ENCODE measurements around the gene BDNF. TPM values are rescaled to one million over a fixed set of nuclear protein-coding genes. Genes with fewer than 3 reads are reported as not detected.

Gene BDNF
- total RNA-seq, 4 donors from 2014 or later = 0.16 to 1.2 (median 0.45) TPM

DNA sequence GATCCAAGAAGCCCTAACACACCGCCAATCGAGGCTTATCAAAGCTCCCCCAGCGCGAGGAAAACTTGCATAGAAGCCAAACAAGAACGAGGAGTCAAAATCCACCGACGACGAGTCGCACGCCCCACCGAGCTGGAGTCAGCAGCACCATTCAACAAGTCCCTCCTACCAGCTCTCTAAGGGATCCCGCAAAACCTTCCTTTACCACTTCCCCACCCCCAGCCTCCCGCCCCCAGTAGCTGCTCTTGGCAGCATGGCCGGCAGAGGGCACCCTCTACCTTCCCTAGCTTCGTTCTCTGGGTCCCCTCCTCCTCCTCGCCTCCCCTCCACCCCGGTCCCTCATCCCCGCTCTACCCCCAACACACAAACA, 1.4 kb downstream of the BDNF start:
- ATAC-seq (ENCODE audit: low FRiP score) = peak; percentile 93
- no peak for DNase-seq (ENCODE audit: low spot score)
- TF ChIP-seq, protein P1, sequence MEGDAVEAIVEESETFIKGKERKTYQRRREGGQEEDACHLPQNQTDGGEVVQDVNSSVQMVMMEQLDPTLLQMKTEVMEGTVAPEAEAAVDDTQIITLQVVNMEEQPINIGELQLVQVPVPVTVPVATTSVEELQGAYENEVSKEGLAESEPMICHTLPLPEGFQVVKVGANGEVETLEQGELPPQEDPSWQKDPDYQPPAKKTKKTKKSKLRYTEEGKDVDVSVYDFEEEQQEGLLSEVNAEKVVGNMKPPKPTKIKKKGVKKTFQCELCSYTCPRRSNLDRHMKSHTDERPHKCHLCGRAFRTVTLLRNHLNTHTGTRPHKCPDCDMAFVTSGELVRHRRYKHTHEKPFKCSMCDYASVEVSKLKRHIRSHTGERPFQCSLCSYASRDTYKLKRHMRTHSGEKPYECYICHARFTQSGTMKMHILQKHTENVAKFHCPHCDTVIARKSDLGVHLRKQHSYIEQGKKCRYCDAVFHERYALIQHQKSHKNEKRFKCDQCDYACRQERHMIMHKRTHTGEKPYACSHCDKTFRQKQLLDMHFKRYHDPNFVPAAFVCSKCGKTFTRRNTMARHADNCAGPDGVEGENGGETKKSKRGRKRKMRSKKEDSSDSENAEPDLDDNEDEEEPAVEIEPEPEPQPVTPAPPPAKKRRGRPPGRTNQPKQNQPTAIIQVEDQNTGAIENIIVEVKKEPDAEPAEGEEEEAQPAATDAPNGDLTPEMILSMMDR (IDR thresholded peaks at IDR 0.05) = no peak

DNA sequence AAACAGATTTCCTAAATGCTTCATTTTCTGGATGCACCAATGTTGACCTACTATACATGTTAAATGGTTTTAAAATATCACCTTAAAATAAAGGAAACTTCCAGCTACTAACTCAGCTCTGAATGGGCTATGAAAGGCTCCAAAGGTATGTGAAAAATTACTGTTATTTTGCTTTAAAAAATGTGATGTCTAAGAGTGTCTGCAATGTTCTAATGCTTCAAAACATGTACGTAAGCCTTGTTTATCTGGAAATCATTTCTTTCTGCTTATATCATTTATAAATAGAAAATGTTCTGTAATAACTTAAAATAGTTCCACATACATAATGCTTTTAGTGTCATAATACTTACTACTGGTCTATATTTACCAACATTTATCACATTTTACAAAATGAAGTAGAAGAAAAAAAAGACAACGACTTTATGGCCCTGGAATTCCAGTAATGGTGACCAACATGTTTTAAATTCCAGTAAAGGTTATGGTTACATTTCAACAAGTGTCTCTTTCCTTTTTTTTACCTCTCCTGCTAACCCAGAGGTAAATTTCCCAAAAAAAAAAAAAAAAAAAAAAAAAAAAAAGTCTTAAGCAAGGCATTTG, 2.5 kb downstream of the BDNF start:
- TF ChIP-seq, protein P1 (IDR thresholded peaks at IDR 0.05) = no peak
- DNase-seq (ENCODE audit: low spot score) (no peak), ATAC-seq (ENCODE audit: low FRiP score) (no peak)

DNA sequence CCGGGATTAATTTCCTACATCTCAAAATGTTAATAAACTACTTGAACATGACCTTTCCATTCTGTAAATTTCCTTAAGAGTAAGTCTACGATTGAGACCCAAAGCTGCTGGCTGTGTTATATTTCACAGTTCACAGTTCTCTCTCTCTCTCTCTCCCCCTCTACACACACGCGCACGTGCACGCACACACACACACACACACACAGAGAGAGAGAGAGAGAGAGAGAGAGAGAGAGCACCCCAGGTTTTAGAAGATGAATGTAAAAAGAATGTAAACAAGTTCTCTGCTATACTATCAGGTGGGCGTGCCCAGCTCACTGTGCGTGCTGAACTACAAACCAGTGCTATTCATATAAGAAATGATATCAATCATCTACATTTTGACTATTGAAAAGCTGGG, 3.3 kb downstream of the BDNF start:
- ATAC-seq (ENCODE audit: low FRiP score) (no peak), DNase-seq (ENCODE audit: low spot score) (no peak)
- TF ChIP-seq, protein P1 (IDR thresholded peaks at IDR 0.05) = no peak

DNA sequence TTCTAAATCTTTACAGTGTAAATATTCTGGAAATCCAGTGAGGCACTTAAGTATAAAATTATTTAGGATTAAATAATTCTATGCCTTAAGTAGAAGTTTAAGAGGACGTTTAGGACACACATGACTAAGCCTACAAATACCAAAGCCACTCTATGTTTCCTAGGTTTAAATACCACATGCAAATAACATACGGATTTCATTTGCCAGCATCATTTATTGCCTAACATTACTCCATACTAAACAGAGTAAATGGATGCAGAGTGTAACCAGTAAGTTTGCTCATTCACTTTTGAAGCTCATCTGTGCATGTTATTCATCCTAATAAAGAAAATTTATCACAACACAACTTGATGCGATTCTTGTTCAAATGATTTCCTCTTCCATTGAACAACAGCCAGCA, 4.1 kb downstream of the BDNF start:
- TF ChIP-seq, protein P1 (IDR thresholded peaks at IDR 0.05) = no peak
- DNase-seq (ENCODE audit: low spot score) (no peak), ATAC-seq (ENCODE audit: low FRiP score) (no peak)

DNA sequence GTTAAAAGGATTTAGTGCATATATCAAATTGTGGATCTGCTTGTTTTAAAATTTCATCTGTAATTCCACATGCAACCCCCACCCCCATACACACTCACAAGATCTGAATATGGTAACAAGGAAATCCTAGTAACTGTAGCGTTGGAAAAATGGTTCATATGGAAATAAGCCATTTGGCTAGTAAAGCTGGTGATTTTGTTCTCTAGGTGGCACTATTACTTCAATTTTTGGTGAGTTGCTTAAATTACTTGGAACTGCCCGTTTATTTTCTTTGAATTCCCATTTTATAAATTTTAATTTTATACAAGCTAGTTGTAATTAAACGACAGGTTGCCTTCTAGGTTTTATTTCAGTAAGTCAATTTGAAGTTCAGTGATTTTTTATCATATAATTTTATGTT, 5.3 kb downstream of the BDNF start:
- TF ChIP-seq, protein P1 (IDR thresholded peaks at IDR 0.05) = no peak
- DNase-seq (ENCODE audit: low spot score) (no peak), ATAC-seq (ENCODE audit: low FRiP score) (no peak)

DNA sequence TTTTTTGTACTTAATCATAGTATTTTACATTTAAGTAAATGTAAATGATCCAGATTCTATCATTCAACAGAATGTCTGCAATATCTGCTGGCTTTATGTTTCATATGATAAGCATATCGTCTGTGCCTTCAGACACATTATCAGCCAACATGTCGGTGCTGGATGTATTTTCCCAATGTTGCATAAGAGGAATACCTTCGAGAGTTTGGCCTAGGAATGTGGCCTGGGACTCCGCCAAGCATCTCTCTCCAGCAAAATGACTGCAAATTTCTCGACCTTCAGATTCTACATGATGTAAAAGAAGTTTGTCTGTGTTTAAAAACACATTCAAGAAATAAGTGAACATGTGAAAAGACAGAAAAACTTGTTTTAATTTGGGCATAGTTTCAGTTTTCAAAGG, 6.9 kb downstream of the BDNF start:
- TF ChIP-seq, protein P1 (IDR thresholded peaks at IDR 0.05) = no peak
- DNase-seq (ENCODE audit: low spot score) (no peak), ATAC-seq (ENCODE audit: low FRiP score) (no peak)

DNA sequence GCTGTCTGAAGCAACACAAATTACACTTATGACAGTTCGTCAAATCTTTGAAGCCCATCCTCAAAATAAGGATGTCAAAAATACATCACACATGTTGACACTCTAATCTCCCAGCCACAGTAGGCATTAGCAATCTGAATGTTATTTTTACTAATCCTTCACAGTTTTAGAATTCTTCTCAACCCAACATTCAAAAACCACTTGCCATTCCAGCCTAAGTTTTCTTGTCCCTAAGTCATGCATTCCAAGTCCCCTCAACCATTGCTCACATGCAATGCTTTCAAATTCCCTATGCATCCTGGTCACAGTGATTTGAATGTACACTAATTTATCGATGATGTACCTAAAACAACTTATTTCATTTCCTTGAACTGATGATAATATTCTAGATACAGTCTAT, 7.5 kb downstream of the BDNF start:
- no peak for ATAC-seq (ENCODE audit: low FRiP score)
- TF ChIP-seq, protein P1 (IDR thresholded peaks at IDR 0.05) = no peak

More for the DNA sequence above, 7.5 kb downstream of the BDNF start:
- no peak for DNase-seq (ENCODE audit: low spot score)
